Panc1 (cell line): ENCODE results near the gene MYO6.

Source experiments
- CTCF ChIP-seq: fragments of 450-650 bp; IDR thresholded peaks from 2 replicates; pipeline ENCODE4 v1.5.1; 2017; ENCODE audit warnings: mild to moderate bottlenecking
- POLR2AphosphoS5 ChIP-seq: IDR thresholded peaks from 2 replicates; pipeline ENCODE4 v1.6.1; 2012; ENCODE audit warnings: mild to moderate bottlenecking, low read depth, low read length, moderate library complexity

GRCh38 chr6:75788894-75789293 lies 39.9 kb downstream of the MYO6 start:
- TF ChIP-seq CTCF = no peak
- TF ChIP-seq POLR2AphosphoS5 = no peak
